NCI-H510A (cell line): ENCODE measurements around the gene MAPKAP1.

ENCODE experiments used
- DNase-seq: peaks from one replicate; lab custom pipeline; 2025; lab: John Stamatoyannopoulos, UW

Gene MAPKAP1

DNA sequence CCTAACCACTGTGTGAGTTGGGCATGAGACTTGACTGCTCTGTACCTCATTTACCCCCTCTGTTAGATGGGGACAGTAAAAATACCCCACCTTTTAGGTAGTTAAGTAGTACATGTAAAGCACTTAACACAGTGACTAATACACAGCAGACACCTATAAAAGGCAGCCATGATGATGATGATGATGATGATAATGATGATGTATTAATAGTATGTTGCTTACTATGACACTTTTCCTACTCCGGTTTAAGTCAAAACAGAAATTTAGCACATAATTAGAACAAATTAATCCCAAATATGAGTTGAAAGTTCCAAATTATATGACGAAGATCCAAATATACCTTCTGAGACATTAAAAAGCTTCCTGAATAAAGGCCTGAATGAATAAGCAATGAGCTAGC is 223.3 kb downstream of the MAPKAP1 start:
- DNase-seq = no peak

DNA sequence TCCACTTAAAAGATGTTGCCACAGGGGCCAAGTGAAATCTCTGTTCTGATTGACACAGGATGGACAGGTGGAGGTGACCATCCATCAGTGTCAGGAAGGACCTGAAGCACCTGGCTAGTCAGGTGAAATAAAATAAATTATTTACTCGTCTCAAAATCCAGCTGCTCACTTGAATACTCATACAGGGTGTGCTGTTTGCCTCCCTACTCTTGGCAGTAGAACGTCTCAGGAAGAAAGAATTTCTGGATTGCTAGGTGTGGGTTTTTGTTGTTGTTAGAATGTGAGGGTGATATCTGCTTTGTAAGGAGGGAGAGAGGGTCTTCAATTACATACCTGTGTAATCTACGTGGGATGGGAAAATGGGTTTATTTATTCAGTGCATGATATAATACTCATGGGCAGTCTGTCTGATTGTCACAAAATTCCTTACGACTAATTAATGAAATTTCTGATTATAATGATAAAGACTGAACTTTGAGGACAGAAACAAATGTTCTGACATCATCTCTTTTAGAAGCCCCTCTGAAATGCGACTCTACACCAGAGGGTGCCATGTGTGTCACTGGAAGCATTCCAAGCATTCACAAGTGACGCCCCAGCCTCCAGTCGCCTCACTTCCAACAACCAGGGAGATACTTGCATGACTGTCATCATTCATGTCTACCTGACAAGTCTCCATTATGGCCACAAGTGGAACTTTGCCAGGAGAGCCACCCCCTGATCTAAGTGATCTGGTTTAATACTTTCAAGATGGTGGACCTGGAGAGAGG is 227.0 kb downstream of the MAPKAP1 start:
- no peak for DNase-seq

DNA sequence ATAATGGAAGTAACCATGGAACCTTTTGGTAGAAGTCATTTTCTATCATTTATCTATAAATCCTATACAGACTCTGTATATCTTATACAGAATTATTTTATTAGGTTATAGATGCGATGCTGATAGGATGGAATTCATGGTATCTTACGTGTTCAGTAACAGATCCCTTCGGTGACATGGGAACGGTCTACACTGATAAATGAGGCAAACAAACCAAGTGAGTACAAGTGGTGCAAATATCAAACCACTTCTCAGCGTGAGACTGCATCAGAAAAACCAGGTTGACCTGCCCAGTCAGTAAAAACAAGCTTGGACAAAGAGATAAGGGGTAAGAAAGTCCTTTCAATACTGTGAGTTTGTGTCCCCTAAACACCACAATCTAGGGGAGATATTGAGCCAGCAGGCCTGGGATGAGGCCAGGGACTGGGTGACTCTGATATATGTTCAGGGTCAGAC is 229.9 kb downstream of the MAPKAP1 start:
- DNase-seq = no peak

DNA sequence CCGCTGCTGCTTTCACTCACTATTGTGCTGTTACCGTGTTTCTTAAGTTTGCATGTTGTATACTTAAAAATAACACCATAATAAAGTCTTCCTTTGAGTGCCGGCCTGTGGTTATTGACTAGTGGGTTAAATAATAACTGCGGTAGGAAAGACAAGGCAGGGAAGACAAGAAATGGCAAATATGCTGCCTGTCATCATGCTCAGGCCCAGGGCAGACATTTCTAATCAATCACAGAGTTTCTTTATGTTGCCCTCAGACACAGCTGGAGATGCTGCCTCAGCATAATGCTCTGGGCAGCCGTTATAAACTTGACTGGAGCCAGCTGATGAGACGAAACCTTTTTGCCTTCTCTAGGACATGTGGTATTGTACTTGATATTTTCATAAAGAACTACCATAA is 230.4 kb downstream of the MAPKAP1 start:
- DNase-seq = no peak

DNA sequence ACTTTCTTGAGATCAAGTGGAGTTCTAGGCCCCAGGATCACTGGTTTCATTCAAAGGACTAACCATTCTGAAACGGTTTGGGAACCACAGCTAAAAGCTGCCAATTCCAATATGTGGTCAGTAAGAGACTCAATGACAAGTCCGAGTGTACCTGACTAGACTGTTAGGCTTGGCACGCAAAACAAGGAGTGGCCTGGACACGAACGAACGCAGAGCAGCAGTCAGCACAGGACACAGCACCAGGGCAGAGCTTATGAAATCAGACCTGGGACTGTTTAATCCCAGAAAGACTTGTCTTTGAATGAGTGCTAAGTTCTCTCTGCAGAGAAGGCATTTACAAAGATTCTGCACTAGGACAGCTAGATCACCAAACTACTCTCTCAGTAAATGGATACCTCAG is 231.6 kb downstream of the MAPKAP1 start:
- no peak for DNase-seq

DNA sequence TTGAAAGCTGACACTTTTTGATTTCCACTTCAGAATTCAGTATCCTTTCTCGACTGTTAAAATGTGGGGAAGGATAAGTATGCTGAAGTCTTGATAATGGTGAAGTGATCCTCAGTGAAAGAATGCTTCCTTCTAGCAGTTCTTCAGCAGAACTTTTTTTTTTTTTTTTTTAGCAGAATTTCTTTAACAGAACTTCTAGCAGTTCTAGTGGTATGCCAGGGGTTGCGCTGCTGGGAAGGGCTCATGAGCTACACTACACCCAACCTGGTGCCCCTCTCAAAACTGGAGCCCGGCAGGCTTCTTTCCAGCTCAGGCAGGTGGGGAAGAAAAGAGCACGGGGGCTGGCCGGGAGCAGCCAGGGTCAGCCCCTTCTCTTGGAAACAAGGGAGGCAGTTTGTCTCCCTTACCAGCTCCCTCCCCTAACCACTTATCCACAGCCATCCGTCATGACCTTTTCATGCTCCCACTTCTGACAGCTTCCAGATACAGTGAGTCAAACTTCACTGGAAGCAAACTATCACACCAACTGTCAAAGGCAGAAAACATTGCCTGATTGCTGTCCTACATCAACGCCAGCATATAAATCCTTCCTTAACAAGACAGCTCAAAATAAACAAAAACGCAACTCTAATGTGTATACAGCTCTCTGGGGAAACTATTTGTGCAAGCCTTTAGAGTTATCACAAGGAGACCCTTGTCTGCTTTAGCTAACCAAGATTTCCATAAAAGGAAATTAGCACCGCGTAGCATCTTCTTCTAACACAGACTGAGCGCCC is 233.9 kb downstream of the MAPKAP1 start:
- no peak for DNase-seq

DNA sequence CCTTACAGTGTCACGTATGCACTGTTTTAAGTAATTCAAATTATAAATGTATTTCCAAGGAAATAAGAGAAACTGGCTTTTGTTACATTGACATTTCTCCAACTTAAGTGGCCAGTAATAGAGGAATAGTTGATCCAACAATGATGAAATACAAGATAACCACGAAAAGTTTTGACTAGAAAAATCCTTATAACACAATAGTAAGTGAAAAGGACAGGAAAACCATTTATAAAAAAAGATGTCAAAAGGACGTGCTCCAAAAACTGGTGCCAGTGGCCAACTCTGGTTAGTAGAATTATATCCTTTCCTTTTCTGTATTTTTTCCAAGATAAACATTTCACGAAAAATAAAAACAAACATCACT is 234.5 kb downstream of the MAPKAP1 start:
- DNase-seq = no peak

DNA sequence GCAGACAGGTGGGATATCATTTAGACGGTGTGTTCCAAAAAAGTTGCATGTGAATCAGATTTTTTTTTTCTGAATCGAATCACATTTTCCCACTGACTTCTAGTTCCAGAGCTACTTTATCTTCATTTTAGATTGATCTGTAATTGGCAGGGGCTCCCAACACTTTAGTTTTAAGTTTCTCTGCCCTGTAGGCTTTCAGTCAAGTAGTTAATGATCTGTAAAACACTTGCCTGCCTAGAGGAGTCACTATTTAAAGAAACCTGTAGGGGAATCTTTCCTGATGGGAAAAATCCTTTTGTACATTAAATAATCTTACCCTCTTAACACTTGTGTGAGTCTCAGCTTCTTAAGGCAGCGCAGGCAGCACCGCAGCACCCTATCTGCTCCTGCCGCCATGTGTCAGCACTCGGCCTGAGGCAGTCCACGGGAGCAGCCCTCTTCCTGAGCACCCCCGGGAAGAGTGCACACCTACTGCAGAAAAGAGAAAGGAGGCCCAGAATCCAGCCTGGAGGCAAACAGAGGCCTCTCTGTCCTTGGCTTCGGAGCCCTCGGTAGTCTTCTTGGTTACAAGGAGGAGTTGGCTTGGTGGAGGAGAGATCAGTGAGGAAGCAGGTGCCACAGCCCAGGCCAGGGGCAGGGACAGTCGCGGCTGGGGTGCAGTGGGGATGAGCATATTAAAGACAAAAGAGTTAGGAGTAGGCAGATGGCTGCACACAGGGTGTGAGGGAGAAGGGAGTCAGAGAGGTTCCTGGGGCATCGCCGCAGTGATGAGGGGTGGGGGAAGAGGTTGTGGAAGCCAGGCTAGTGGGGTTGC is 236.0 kb downstream of the MAPKAP1 start:
- DNase-seq = no peak

DNA sequence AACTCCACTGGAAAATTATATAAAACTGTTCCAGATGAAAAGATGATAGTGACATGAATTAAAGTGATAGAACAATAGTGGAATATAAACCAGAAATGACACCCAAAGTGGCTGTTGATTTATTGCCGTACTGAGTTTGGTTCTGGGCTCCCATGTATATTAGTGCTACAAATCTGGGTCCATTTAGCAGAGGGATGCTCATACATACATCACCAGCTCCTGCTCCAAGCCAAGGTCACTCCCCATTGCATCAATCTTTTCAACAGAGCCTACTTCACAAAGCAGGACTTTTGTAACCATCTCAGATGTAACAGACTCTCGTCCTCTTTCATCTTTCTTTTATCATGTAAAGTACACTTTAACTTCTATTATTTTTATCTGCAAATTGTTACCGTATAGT is 236.8 kb downstream of the MAPKAP1 start:
- DNase-seq = no peak

DNA sequence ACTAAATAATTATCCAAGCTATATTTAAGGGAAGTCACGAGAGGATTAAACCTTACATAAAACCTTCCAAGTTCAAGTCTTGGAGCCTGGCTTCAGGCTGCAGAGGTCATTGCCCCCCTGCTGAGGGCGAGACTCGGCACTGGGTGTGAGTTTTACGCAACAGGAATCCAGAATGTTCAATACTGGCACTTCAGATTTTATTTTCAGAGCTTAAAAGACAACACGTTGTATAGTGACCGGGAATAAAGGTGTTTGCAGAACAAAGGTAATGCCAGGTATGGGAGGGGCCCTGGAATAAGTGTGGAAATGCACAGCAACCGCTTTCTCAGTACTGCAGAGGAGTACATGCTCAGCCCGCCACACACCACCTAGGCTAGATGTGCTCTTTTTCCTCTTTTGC is 238.4 kb downstream of the MAPKAP1 start:
- DNase-seq = no peak

DNA sequence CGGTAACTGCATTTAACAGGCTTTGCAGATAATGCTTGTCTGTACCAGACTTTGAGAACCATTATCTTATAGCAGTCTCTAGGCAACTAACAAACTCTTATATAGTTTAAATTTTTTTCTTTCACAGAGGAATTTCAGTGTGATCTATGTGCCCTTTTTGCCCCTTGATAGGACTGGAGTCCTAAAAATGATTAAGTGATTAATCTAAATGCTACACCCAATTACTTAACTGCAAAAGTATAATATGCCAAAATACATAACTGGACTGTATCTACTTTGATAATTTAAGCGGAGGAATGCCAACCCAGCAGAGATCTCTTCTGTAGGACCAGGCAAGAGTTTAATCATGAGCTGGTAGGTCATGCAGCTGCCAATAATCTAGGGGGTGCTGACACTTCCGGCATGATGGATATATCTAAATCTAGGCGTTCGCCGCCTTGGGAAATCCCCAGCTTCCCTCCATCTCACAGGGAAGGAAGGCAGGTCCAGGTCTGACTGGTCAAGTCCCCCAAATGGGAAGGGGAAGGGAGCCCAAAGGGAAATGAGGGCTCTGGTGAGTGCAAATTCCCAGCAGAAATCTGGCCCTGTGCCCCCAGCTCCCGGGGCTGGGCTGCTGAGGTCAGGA is 239.8 kb downstream of the MAPKAP1 start:
- DNase-seq = no peak

DNA sequence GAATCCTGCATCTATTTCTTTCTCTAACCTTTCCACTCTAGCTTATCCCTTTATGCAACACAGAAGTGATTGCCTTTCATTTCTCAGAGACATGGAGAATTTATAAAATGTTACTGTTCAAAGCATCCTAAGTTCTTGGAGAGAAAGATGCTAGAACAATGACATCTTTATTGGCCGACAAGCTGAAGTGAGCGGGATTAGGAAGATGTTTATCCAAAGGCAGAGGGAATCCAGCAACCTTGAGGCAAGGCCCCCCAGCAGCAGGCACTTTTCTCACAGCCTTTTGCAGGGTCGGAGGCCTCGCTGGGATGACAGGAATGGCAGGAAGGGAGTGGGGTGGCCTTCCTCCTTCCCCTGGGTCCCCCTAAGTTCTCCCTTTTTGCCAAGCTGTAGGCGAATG is 240.6 kb downstream of the MAPKAP1 start:
- DNase-seq = no peak

DNA sequence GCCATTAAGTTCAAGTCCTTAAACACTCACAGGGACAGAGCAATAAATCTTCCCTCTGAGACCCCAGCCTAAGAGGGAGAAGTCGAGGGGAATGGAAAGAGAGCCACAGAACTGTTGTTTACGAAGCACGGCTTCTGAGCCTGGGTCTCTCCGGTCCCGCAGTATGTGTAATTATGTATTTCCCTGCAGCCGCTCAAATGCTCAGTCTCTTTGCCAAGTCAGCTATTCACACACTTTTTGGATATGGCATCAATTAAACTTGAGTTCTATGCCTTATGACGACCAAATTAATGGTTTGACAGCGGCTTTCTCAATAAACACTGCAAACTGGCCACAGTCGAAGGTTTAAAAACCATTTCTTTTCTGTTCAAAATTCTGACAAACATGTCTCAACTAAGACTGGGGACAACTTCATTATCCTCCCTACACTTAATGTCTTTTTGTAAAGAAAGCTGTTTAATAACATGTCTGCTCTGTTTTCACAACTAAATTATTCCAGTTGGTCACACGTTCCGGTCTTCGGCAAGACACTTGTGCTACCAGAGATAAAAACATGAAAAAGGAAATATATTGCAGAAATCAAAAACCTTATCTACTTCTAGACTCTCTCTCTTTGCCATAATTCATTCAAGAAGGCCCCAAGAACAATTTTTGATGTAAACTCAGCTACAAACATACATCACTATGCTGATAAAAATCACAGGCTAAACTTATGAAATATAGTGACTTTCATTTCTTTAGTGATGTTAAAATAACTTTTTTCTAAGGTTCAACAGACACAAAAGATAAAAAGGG is 242.2 kb downstream of the MAPKAP1 start:
- no peak for DNase-seq

DNA sequence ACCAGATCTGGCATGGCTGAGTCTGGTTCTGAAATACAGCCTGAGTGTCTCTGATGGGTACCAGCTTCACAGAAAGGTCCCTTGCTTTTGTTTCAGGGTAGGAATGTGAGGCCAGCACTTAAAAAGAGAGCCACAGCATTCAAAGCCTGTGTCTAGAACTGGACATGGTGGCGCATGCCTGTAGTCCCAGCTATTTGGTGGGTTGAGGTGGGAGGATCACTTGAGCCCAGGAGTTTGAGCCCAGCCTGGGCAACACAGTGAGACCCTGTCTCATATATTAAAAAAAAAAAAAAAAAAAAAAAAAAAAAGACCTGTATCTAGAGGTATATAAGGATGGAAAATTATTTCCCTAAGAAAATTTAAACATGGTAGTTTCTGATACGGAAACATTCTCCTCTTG is 243.1 kb downstream of the MAPKAP1 start:
- no peak for DNase-seq

DNA sequence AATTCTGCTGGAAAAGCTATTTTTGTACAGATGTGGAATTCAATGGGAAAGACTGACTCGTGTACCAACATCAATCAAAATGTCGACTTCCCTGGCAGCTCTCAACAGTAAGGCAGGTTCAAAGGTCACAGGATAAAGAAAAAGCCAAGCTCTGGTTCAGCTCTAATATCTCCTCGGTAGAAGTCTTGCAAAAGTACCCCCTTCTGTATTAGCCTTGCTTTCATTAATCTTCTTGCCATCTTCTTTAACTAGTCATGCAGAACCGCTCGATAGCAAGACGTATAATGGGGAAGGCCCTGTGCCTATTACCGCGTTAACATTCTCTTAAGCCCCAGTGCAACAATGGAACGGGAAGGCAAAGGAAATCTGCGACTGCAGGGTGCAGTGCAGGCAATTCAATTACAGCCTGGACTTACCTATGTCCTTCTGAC is 244.1 kb downstream of the MAPKAP1 start:
- no peak for DNase-seq

DNA sequence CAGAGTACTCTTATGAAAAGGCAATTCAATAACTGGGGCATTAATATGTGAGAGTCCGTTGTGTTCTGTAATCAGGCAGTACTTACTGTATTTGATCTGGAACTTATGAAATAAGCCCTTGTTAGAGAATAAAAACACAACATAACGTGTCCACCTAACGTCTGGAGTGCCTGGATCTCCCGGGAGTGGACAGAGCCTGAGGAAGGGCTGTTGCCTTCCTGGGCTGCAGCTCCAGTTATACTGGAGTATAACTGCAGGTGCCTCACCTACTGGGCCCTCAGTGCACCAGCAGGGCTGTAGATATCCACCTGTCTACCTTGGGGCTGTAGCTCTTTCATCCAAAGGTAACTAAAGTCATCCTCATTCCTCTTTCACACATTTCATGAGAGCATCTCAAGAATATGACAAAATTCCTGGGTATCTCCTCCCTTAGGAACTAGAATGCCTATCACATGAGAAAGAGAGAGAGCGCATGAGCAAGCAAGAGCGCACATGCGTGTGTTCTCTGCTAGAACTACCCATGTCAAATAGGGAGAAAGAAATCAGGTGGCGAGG is 245.3 kb downstream of the MAPKAP1 start:
- DNase-seq = no peak

DNA sequence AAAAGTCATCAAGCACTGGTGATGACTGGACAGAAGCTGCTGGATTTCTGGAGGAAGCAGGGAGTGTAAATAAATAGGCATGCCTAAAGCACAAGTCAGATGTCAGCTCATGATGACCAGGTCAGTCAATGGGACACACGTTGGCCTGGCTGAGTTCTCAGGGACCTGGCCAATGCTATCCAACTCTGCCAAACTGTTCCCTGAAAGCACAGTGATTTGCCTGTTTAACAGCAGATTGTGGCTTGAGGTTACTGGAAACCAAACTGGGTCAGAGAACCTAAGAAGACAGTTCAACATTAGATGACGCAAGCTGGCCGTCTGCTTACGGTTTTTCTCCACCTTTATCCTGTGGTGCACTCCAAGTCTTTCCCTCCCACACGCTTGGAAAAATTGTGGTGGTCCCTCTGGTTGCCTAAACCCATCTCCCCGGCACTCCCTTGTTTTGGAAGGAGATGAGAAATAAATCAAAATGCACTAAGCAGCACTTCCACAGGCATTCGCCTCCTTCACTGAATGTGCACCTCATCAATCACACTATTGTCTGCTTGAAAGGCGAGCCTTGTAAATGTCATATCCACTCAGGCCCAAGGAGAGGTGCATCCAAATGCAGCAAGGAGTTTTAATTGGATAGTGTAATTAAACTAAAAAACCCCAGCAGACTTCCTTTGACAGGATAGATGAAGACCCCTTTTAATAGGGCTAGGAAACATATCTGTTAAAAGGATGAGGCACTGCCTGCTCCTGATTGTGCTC is 245.9 kb downstream of the MAPKAP1 start:
- DNase-seq = no peak

DNA sequence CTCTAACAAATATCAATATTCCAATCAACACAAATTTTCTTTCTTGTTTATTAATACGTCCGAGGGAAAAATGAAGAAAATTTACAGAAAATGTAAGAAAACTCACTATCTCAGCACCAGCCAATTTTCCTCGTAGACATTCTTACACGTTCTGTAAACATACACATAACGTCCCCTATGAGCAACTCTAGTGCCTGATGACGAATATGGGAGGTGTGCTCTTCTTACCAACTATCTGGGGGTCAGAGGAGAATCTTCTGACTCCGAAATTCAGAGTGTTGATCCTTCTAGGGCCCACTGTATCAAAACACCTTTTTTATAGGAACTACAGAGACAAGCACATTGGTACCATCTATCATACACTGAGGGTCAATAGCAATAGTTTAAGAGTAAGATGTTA is 246.7 kb downstream of the MAPKAP1 start:
- DNase-seq = no peak

DNA sequence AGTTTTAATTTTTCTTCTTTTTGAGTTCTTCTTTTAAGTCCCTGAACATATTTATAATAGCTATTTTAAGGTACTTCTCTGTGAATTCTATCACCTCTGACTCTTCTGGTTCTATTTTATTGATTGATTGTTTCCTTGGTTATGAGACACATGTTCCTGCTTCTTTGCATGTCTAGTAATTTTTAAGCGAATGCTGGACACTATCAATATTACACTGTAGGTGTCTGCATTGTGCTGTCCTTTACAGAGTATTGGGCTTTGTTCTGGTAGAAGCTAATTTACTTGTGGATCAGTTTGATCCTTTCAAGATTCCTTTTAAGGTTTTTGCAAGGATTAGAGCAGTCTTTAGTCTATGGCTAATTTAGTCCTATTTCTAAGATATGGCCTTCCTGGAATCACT is 249.7 kb downstream of the MAPKAP1 start:
- no peak for DNase-seq

DNA sequence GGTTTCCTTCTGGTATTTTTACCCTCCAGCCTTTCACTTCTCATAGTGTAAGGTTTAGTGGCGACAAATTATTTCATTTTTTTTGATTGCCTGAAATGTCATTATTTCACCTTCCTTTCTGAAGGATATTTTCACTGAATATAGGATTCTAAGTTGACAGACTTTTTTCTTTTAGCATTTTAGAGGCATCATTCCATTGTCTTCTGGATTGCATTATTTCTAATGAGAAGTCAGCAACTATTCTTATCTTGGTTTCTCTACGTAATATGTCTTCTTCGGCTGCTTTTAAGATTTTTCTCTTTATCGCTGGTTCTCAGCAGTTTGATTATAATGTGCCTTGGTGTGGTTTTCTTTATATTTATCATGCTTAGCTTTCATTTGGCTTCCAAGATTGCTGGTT is 251.1 kb downstream of the MAPKAP1 start:
- DNase-seq = no peak
